PC-9 (cell line): ENCODE results near the gene ADGRD1. TPM values are rescaled to one million over a fixed set of nuclear protein-coding genes. Genes with fewer than 3 reads are reported as not detected.

Experiments
- BruUV-seq: library from RNA; stranded (reverse); fragments of 400-500 nt; replicated peaks from 2 replicates; lab custom pipeline; 2021; lab: Mats Ljungman, UMichigan
- CTCF ChIA-PET: fragments of 300-600 bp; sonication (Branson Sonifier 250); formaldehyde crosslinking; loops from one replicate; lab custom pipeline; 2022; ENCODE audit warnings: antibody characterized with exemption; lab: Charles Lee
- POLR2A ChIA-PET: fragments of 300-600 bp; sonication (Branson Sonifier 250); formaldehyde crosslinking; loops from one replicate; lab custom pipeline; 2022; ENCODE audit warnings: antibody characterized with exemption; ENCODE audit not compliant: unreplicated experiment; lab: Charles Lee
- DNase-seq, 2 experiments: peaks; one replicate each; pipeline versions ENCODE4 v3.0.0 to v3.0.0-alpha.2; 2015 to 2022; ENCODE audit warnings: mixed read lengths in 1 of 2
- H2AFZ ChIP-seq: fragments of 200-600 bp; sonication (generic); 2 replicates; pipeline ENCODE4 v1.8.1; 2017; ENCODE audit warnings: antibody characterized with exemption
- H3F3A ChIP-seq: fragments of 200-600 bp; sonication (generic); 2 replicates; pipeline ENCODE4 v1.8.1; 2017; ENCODE audit warnings: antibody characterized with exemption, mild to moderate bottlenecking, low read depth; ENCODE audit not compliant: insufficient read depth
- H3K27ac ChIP-seq: fragments of 200-600 bp; sonication (generic); 2 replicates; pipeline ENCODE4 v1.6.1; 2016; ENCODE audit warnings: mixed run types
- H3K27me3 ChIP-seq: fragments of 200-600 bp; sonication (generic); 2 replicates; pipeline ENCODE4 v1.6.1; 2016; ENCODE audit warnings: low read depth, mixed run types; ENCODE audit not compliant: insufficient read depth
- H3K36me3 ChIP-seq: fragments of 200-600 bp; sonication (generic); 2 replicates; pipeline ENCODE4 v1.6.1; 2016; ENCODE audit warnings: low read depth, mixed run types
- H3K4me1 ChIP-seq: fragments of 200-600 bp; sonication (generic); replicated peaks from 2 replicates; pipeline ENCODE4 v1.6.1; 2016; ENCODE audit warnings: mixed run types; ENCODE audit not compliant: insufficient read depth
- H3K4me2 ChIP-seq: fragments of 200-600 bp; sonication (generic); 2 replicates; pipeline ENCODE4 v1.6.1; 2017; ENCODE audit warnings: mixed run types
- H3K4me3 ChIP-seq: fragments of 200-600 bp; sonication (generic); 2 replicates; pipeline ENCODE4 v1.6.1; 2016; ENCODE audit warnings: mixed run types
- H3K79me2 ChIP-seq: fragments of 200-600 bp; sonication (generic); 2 replicates; pipeline ENCODE4 v1.6.1; 2017; ENCODE audit warnings: low read depth, mixed run types
- H3K9me2 ChIP-seq: fragments of 200-600 bp; sonication (generic); 2 replicates; pipeline ENCODE4 v1.8.1; 2017; ENCODE audit warnings: mild to moderate bottlenecking; ENCODE audit not compliant: insufficient read depth
- H3K9me3 ChIP-seq: fragments of 200-600 bp; sonication (generic); 2 replicates; pipeline ENCODE4 v1.8.1; 2016; ENCODE audit warnings: low read depth; ENCODE audit not compliant: insufficient read depth
- H4K20me1 ChIP-seq: fragments of 200-600 bp; sonication (generic); 2 replicates; pipeline ENCODE4 v1.8.1; 2017; ENCODE audit not compliant: insufficient read depth
- EZH2 ChIP-seq: fragments of 200-600 bp; sonication (generic); IDR thresholded peaks from 2 replicates; pipeline ENCODE4 v1.8.0; 2017; ENCODE audit warnings: antibody characterized with exemption, low read depth
- intact Hi-C: fragments of 100-400 bp; cut with micrococcal nuclease; formaldehyde crosslinking; loops from one replicate; pipeline ENCODE4 v1.10.0; 2022; ENCODE audit not compliant: unreplicated experiment
- total RNA-seq: library from RNA; stranded (reverse); gene quantifications from 2 replicates; pipeline ENCODE4 v1.2.3, GENCODE V29; 2021
- TF ChIP-seq, protein P1 (sequence below): fragments of 200-600 bp; sonication (generic); conservative IDR thresholded peaks from 2 replicates; pipeline ENCODE4 v1.6.1; 2017; ENCODE audit warnings: mixed run types, antibody characterized with exemption, mild to moderate bottlenecking, moderate library complexity

The ADGRD1 gene
- total RNA-seq, 1 experiment from 2014 or later: not detected

DNA sequence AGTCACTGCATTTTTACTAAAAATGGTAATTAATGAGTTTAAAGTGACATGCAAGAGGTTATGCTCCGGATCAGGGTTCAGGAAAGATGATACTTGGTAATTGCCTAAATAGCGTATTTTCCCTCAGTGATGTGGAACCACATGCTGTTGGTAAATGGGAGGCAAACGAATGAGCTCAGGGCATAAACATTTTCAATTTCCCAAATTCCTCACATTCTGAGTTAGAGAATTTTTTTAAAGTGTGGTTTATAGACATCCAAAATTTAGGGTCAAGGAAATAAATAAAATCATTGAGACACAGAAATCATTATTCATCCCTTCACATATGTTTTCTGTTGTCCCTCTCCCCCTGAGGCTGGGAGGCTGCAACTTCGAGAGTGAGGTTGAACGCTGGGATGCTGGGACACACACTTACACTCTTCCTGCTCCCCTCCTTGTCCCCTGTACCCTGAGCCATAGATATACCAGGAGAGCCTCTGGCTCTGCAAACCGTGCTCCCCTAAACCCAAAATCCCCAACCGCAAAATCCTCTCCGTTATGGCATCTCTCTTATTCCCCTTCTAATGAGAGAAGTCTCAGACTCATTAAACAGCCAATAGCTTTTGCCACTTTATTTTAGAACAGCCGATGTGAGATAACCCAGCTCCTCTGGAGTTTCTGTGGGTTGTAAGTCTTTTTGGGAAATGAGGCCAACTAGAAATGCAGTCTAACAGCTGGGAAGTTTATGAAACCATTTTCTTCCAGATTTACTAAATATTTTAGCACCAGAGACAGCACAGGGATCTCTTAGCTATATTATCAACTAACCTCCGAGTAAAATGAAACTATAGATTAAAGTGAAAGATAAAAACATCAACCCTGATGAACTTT is 21.4 kb upstream of the ADGRD1 start:
- no peak overlapping the region for H3K27ac ChIP-seq
- no peak for TF ChIP-seq EZH2
- TF ChIP-seq, protein P1, sequence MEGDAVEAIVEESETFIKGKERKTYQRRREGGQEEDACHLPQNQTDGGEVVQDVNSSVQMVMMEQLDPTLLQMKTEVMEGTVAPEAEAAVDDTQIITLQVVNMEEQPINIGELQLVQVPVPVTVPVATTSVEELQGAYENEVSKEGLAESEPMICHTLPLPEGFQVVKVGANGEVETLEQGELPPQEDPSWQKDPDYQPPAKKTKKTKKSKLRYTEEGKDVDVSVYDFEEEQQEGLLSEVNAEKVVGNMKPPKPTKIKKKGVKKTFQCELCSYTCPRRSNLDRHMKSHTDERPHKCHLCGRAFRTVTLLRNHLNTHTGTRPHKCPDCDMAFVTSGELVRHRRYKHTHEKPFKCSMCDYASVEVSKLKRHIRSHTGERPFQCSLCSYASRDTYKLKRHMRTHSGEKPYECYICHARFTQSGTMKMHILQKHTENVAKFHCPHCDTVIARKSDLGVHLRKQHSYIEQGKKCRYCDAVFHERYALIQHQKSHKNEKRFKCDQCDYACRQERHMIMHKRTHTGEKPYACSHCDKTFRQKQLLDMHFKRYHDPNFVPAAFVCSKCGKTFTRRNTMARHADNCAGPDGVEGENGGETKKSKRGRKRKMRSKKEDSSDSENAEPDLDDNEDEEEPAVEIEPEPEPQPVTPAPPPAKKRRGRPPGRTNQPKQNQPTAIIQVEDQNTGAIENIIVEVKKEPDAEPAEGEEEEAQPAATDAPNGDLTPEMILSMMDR: no peak
- ChIA-PET CTCF (interaction anchor here (0.7 kb wide), 1 partner anchor 172 kb away, joined by 4 read pairs; no protein-coding TSS in a partner anchor), POLR2A (interaction anchor here (0.7 kb wide), 1 partner anchor 82 kb away, joined by 6 read pairs; no protein-coding TSS in a partner anchor)
- no peaks in the 10 kb centered on the region for H3F3A ChIP-seq
- DNase-seq: no peak
- no peak overlapping the region for H3K4me2 ChIP-seq
- no peak overlapping the region for H3K4me3 ChIP-seq
- intact Hi-C loops: no loop called here
- H4K20me1 ChIP-seq: no peaks in the 10 kb centered on the region
- no peaks in the 10 kb centered on the region for H3K9me3 ChIP-seq
- no peaks in the 10 kb centered on the region for H3K4me1 ChIP-seq
- H3K27me3 ChIP-seq: peaks cover 92% of the 10 kb centered on the region
- H3K36me3 ChIP-seq: no peaks in the 10 kb centered on the region
- no TSS peak for BruUV-seq
- no peak overlapping the region for H2AFZ ChIP-seq
- no peaks in the 10 kb centered on the region for H3K79me2 ChIP-seq
- no peaks in the 10 kb centered on the region for H3K9me2 ChIP-seq

DNA sequence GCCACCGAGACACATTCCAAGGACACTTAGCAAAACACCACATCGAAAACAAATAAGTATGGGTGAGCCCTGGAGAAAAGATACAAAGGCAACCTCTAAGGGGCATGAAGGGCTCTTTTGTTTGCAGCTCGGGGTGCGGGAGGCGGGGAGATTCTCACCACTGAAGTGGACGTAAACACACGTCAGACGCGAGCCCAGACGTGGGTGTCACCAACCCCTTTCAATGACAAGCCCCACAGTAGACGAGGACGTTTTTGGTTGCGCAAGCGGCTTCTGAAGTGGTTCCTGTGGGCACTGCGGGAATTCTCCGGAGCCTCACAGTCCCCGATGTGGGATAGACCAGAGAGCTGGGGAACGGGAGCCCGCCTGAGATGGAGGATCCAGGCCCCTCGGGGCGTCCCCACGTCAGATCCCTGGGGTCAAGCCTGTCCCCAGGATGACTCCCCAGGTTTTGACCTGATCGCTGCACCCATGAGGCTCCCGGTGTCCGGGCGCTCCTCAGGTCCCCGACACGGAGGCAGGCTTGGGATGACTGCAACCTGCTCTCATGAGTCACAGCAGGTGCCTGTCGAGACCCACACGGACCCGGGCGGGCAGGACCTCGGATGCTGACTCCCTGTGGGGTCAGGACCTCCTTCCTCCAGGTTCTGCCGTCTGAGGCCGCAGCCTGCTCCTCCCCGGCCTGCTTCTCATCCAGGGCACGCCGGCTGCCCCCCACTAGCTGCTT is 20.3 kb upstream of the ADGRD1 start:
- no peak overlapping the region for H3K4me2 ChIP-seq
- CTCF ChIA-PET: no interaction called here
- H3K4me3 ChIP-seq: no peak overlapping the region

GRCh38 chr12:130934753-130935152 is 19.0 kb upstream of the ADGRD1 start:
- Histone ChIP-seq H3K36me3 (no peaks in the 10 kb centered on the region), H3K4me2 (no peak overlapping the region), H3K27ac (no peak overlapping the region), H2AFZ (no peak overlapping the region), H3K4me3 (no peak overlapping the region), H3F3A (no peaks in the 10 kb centered on the region), H3K27me3 (peaks cover 74% of the 10 kb centered on the region), H3K4me1 (no peaks in the 10 kb centered on the region), H3K9me2 (no peaks in the 10 kb centered on the region), H3K9me3 (no peaks in the 10 kb centered on the region), H3K79me2 (no peaks in the 10 kb centered on the region), H4K20me1 (no peaks in the 10 kb centered on the region)
- TF ChIP-seq EZH2: no peak
- TF ChIP-seq, protein P1: no peak
- no TSS peak for BruUV-seq
- ChIA-PET CTCF (no interaction called here), POLR2A (no interaction called here)
- no peak for DNase-seq
- intact Hi-C loops: no loop called here

More for the DNA sequence above, 20.3 kb upstream of the ADGRD1 start:
- Histone ChIP-seq H3F3A (no peaks in the 10 kb centered on the region), H3K27me3 (peaks cover 83% of the 10 kb centered on the region), H3K79me2 (no peaks in the 10 kb centered on the region), H3K27ac (no peak overlapping the region), H3K9me2 (no peaks in the 10 kb centered on the region), H3K4me1 (no peaks in the 10 kb centered on the region), H3K9me3 (no peaks in the 10 kb centered on the region), H2AFZ (no peak overlapping the region), H4K20me1 (no peaks in the 10 kb centered on the region), H3K36me3 (no peaks in the 10 kb centered on the region)
- intact Hi-C loops: no loop called here
- BruUV-seq: no TSS peak
- DNase-seq: no peak
- no peak; the same call in 1 of the 2 replicates for TF ChIP-seq EZH2
- TF ChIP-seq, protein P1: no peak
- POLR2A ChIA-PET: no interaction called here
